Measurements from ENCODE around the gene TPSG1. TPM values are rescaled to one million over a fixed set of nuclear protein-coding genes. Genes with fewer than 3 reads are reported as not detected.

The TPSG1 gene
- total RNA-seq, 2 donors from 2014 or later: 0.54 TPM; not detected in 1

DNA sequence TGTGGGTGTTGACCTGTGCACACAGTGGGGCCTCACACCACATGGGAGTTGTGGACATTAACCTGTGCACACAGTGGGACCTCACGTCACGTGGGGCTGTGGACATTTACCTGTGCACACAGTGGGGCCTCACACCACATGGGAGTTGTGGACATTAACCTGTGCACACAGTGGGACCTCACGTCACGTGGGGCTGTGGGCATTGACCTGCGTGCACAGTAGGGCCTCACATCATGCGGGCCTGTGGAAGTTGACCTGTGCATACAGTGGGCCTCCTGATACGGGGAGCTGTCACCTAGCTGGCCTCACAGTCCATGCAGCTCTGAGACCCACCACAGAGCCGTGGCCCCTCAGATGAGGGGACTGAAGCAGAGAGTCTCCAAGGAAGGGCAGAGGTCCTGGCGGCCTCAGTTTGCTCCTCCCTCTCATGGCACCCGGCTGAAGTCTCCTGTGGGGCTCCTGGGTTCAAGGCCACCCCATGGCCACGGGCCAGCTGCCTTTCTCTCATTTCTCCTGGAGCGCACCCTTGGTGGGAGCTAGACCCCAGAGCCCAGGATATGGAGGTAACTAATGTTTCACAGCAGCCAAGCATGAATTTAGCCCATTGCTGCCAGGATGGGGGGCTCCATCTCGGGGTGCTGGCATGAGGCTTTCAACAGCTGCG, 51.1 kb downstream of the TPSG1 start:
- ATAC-seq (ENCODE audit: insufficient number of reproducible peaks, low FRiP score, low read depth) (no peak), DNase-seq (ENCODE audit: low spot score) (no peak)
- TF ChIP-seq, protein P1, sequence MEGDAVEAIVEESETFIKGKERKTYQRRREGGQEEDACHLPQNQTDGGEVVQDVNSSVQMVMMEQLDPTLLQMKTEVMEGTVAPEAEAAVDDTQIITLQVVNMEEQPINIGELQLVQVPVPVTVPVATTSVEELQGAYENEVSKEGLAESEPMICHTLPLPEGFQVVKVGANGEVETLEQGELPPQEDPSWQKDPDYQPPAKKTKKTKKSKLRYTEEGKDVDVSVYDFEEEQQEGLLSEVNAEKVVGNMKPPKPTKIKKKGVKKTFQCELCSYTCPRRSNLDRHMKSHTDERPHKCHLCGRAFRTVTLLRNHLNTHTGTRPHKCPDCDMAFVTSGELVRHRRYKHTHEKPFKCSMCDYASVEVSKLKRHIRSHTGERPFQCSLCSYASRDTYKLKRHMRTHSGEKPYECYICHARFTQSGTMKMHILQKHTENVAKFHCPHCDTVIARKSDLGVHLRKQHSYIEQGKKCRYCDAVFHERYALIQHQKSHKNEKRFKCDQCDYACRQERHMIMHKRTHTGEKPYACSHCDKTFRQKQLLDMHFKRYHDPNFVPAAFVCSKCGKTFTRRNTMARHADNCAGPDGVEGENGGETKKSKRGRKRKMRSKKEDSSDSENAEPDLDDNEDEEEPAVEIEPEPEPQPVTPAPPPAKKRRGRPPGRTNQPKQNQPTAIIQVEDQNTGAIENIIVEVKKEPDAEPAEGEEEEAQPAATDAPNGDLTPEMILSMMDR (IDR thresholded peaks at IDR 0.05): no peak
- no peak overlapping the region for H3K27ac ChIP-seq
- peaks cover 4 to 8% of the 10 kb centered on the region in 2 donors for H3K4me1 ChIP-seq (ENCODE audit: control insufficient read depth in 1 of 2, low read depth in 2 of 2)
- no peaks in the 10 kb centered on the region for H3K27me3 ChIP-seq (replicated peaks; ENCODE audit: insufficient read depth)
- H3K36me3 ChIP-seq: no peaks in the 10 kb centered on the region
- no peaks in the 10 kb centered on the region for H3K9me3 ChIP-seq
- H3K4me3 ChIP-seq: no peak overlapping the region

GRCh38 chr16:1172651-1173050, 52.4 kb downstream of the TPSG1 start:
- ATAC-seq (ENCODE audit: insufficient number of reproducible peaks, low FRiP score, low read depth): no peak
- Histone ChIP-seq H3K4me3 (no peak overlapping the region), H3K4me1 (ENCODE audit: control insufficient read depth in 1 of 2, low read depth in 2 of 2) (peaks cover 4 to 8% of the 10 kb centered on the region in 2 donors)

DNA sequence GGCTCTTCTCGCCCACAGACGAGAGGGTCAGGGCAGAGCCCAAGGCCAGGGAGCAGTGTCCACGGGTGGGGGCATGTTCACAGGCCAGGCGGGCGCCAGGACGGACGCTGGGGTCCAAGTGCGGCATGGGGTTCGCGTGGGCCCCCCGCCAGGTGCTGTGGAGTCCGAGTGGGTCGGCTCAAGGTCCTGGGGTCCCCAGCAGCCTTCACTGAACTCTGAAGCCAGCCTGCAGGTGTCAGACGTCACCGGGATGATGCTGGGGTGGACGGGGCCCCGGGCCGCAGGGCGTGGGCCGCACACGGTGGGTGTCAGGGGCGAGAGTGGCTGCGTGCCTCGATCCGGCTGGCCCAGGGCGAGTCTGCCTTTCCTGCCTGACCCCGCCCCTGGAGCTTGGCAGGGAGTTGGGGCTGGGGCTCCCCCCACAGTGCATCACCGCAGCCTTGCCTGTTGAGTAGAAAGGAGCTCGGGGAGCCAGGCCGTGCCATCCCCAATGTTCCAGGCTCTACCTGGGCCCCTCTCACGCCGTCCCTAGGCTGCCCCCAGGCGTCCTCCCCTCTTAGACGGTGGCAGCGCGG, 53.1 kb downstream of the TPSG1 start:
- peaks cover 4 to 8% of the 10 kb centered on the region in 2 donors for H3K4me1 ChIP-seq (ENCODE audit: control insufficient read depth in 1 of 2, low read depth in 2 of 2)
- no peak for ATAC-seq (ENCODE audit: insufficient number of reproducible peaks, low FRiP score, low read depth)

More at GRCh38 chr16:1172651-1173050, 52.4 kb downstream of the TPSG1 start:
- no peaks in the 10 kb centered on the region for H3K27me3 ChIP-seq (replicated peaks; ENCODE audit: insufficient read depth)
- DNase-seq (ENCODE audit: low spot score): no peak
- no peaks in the 10 kb centered on the region for H3K9me3 ChIP-seq
- TF ChIP-seq, protein P1 (IDR thresholded peaks at IDR 0.05): no peak
- no peak overlapping the region for H3K27ac ChIP-seq
- no peaks in the 10 kb centered on the region for H3K36me3 ChIP-seq

More for the DNA sequence above, 53.1 kb downstream of the TPSG1 start:
- no peak for DNase-seq (ENCODE audit: low spot score)
- Histone ChIP-seq H3K27ac (no peak overlapping the region), H3K36me3 (no peaks in the 10 kb centered on the region), H3K9me3 (no peaks in the 10 kb centered on the region), H3K27me3 (replicated peaks; ENCODE audit: insufficient read depth) (no peaks in the 10 kb centered on the region), H3K4me3 (no peak overlapping the region)
- TF ChIP-seq, protein P1 (IDR thresholded peaks at IDR 0.05): no peak

Other genes starting within 250 kb of the TPSG1 start
- 10 to 100 TPM in 1 of 2 donors, 1 to 10 TPM in 1; 5.7 to 10.1 TPM for gene SOX8, start 243.5 kb downstream of the TPSG1 start, total RNA-seq
- 1 to 10 TPM; 3.0 to 3.8 TPM for gene SSTR5, start 152.5 kb downstream of the TPSG1 start, total RNA-seq
- 1 to 10 TPM; 4.3 to 7.0 TPM for gene C1QTNF8, start 129.0 kb downstream of the TPSG1 start, total RNA-seq
- gene CACNA1H, start 72.2 kb downstream of the TPSG1 start, total RNA-seq: 10 to 100 TPM; 14.7 to 33.0 TPM
- gene TPSB2, start 4.9 kb upstream of the TPSG1 start, total RNA-seq: 100 to 1,000 TPM in 1 of 2 donors, 10 to 100 TPM in 1; 58.3 to 198 TPM
- gene TPSAB1, start 15.4 kb upstream of the TPSG1 start, total RNA-seq: 100 to 1,000 TPM in 1 of 2 donors, 10 to 100 TPM in 1; 26.0 to 164 TPM
- 1 to 10 TPM in 1 of 2 donors, not detected in 1; 3.1 TPM for gene TPSD1, start 30.8 kb upstream of the TPSG1 start, total RNA-seq
- 10 to 100 TPM; 68.2 to 76.1 TPM for gene UBE2I, start 84.4 kb upstream of the TPSG1 start, total RNA-seq
- gene BAIAP3, start 108.4 kb upstream of the TPSG1 start, total RNA-seq: 10 to 100 TPM in 1 of 2 donors, 1 to 10 TPM in 1; 2.5 to 15.7 TPM
- gene TSR3, start 126.6 kb upstream of the TPSG1 start, total RNA-seq: 100 to 1,000 TPM in 1 of 2 donors, 10 to 100 TPM in 1; 61.7 to 124 TPM
- 10 to 100 TPM; 67.9 to 69.7 TPM for gene GNPTG, start 126.7 kb upstream of the TPSG1 start, total RNA-seq
- 10 to 100 TPM; 22.1 to 42.8 TPM for gene UNKL, start 189.4 kb upstream of the TPSG1 start, total RNA-seq
- 10 to 100 TPM; 15.2 to 19.3 TPM for gene UQCC4, start 195.5 kb upstream of the TPSG1 start, total RNA-seq
- not detected for gene PERCC1, start 205.8 kb upstream of the TPSG1 start, total RNA-seq
- gene CCDC154, start 219.3 kb upstream of the TPSG1 start, total RNA-seq: under 1 TPM; 0.63 to 0.81 TPM
- gene CLCN7, start 249.8 kb upstream of the TPSG1 start, total RNA-seq: 10 to 100 TPM; 43.3 to 47.0 TPM

All from thoracic aorta (tissue), 2 donors.